Raji (cell line): ENCODE data around the gene DDX10.

Experiments
- POLR2A ChIP-seq: IDR thresholded peaks from 2 replicates; pipeline ENCODE4 v1.6.1; 2011; ENCODE audit warnings: low read depth, low read length, control low read depth; ENCODE audit not compliant: insufficient read depth

Gene DDX10

DNA sequence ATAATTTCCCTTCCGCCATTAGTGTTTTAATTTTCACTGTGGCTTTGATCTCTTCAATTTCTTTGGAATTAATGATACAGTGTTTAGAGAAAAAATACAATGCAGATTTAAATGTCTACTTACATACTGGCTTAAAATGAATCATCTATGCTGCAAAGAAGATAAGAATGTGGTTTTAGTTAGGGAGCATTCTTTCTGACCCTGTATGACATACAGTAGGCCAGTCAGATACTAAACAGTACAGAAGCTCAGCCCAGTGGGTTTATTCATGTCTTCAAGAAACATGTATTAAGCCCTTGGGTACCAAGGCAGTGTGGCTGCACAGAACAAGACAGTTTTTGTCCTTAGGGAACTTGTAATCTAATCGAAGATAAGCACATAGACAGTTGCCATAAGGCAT, 268.8 kb downstream of the DDX10 start:
- TF ChIP-seq POLR2A = no peak

GRCh38 chr11:108934289-108934688, 269.4 kb downstream of the DDX10 start:
- TF ChIP-seq POLR2A = no peak

DNA sequence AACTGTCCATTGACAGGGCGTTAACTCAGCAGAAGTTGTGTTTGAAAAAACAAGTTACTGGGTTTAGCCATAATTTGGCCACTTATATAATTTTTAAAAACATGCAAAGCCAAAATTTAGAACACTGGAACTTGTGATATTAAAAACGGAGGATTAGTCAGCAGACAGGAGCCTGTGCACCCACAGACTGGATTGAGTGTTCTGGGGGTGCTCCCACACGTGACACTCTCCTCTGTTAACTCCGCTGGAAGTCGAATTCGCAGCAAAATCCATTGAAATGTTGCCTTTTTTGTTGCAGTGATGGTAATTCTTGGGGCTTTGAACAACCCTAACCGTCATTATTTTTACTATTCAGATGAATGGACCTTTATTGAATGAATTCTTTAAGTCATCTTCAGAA, 269.8 kb downstream of the DDX10 start:
- TF ChIP-seq POLR2A = no peak

- TF ChIP-seq POLR2A = no peak
Measured at GRCh38 chr11:108937746-108938145, 272.9 kb downstream of the DDX10 start.

GRCh38 chr11:108938604-108939003, 273.7 kb downstream of the DDX10 start:
- no peak for TF ChIP-seq POLR2A

- no peak for TF ChIP-seq POLR2A
Measured at GRCh38 chr11:108939135-108939534, 274.3 kb downstream of the DDX10 start.

DNA sequence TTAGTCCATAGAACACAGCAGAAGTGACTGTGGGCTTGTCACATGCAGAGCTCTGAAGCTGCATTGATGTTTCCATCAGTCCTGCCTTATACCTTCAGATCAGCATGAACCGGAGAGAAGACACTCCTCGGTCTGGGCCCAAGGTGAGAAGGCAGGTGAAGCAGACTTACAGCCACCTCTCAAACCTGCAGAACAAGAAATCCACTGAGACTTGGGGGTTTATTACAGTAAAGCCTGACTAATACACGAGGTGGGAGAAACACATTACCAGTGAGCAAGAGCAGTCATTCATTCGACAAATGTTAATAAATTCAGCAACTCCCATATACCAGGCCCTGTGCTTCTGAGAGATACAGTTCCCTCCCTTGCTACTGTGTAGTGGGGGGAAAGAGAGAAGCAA, 279.0 kb downstream of the DDX10 start:
- TF ChIP-seq POLR2A = no peak

DNA sequence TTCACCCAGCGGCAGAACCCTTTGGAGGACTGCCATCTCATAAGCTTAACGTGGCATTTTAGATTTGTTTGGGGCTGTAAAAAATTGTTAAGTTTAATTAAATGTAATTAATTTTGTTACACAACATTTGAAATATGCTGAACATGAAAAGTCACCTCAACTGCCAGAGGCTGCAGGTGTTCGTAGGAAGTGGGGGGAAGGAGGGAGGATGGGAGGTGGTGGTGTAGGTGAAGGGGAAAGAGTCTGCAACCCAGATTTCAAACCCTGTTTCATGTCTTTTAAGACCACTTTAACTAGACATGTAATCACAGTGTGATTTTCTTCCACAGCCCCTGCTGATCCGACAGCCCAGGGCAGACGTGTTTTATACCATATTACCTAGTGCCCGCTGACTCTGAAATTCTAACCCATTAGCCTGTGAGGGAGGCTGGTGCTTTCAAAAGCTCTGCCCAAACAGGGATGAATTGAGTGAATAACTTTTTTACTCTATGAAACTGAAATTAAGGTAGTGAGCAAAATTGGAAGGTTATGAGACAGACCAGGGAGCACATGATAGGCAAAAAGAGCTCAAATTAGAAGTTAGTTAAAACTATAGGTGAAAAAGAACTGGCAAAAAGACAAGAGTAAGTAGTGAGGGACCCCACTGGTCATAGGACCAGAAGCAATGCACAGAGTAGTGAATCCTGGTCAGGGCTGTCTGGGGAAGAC, 279.8 kb downstream of the DDX10 start:
- TF ChIP-seq POLR2A = no peak

GRCh38 chr11:108945341-108945740, 280.5 kb downstream of the DDX10 start:
- TF ChIP-seq POLR2A = no peak

DNA sequence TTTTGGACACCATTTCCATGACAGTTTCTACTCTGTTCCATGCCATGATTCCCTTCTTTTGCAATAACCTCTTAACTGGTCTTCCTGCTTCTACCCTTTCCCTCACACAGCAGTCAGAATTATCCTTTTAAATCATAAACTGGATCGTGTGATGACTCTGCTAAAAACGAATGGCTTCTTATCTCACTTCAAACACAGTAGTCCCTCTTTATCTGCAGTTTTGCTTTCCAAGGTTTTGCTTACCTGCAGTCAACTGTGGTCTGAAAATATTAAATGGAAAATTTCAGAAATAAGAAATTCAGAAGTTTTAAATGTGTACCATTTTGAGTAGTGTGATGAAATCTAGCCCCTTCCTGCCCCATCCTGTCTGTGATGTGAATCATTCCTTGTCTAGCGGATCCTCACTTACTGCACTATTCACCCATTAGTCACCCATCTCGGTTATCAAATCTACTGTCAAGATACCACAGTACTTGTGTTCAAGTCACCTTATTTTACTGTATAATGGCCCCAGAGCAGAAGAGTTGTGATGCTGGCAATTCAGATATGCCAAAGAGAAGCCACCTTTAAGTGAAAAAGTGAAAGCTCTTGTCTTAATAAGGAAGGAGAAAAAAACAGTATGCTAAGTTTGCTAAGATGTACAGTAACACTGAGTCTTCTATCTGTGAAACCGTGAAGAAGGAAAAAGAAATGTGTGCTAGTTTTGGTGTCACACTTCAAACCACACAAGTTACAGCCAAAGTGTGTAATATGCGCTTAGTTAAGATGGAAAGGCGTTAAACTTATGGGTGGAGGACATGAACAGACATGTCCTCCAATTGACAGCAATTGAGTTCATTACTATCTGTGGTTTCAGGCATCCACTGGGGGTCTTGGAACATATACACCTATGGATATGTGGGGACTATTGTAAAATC, 283.0 kb downstream of the DDX10 start:
- TF ChIP-seq POLR2A = no peak

- no peak for TF ChIP-seq POLR2A
Measured at GRCh38 chr11:108958368-108959104, 293.7 kb downstream of the DDX10 start.

- TF ChIP-seq POLR2A = no peak
Measured at GRCh38 chr11:108959105-108959761, 294.4 kb downstream of the DDX10 start.

GRCh38 chr11:108959874-108960273, 295.0 kb downstream of the DDX10 start:
- no peak for TF ChIP-seq POLR2A

DNA sequence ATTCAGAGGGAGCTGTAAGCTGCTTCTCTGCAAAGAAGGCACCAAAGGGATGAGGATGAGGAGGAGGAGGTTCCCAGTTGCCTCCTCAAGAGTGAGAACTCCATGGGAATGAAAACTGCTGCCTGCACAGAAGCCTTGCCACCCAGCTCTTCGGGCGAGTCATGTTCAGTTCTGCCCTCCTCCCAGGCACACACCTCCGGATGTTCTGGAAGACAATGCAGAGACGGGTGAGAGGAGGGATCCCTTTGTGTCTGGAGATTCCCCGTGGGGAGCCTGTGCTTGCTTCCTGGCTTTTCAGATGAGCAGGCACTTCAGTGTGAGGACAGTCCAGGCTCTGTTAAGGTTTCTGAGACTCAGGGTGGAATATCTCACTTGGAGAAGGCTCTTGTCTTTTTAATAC, 295.6 kb downstream of the DDX10 start:
- TF ChIP-seq POLR2A = no peak

- no peak for TF ChIP-seq POLR2A
Measured at GRCh38 chr11:108961095-108961494, 296.2 kb downstream of the DDX10 start.
